ENCODE data around the gene NELFE.

DNA sequence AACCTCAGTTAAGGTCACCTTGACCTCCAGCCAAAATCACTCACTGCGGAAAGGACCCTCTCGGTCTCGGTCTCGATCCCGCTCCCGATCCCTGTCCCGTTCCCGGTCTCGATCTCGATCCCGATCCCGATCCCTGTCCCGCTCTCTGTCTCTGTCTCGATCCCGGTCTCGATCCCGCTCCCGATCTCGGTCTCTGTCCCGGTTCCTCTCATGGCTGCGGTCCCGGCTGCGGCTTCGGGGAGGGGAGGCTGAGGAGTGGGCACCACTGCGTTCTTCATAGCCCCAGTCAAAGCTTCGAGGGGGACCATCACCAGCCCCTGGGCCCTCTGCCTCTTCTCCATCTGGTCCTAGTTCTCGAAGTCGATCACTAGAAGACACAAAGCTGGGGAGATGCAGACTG is 4.3 kb downstream of the NELFE start:
- TF ChIP-seq, protein P1, sequence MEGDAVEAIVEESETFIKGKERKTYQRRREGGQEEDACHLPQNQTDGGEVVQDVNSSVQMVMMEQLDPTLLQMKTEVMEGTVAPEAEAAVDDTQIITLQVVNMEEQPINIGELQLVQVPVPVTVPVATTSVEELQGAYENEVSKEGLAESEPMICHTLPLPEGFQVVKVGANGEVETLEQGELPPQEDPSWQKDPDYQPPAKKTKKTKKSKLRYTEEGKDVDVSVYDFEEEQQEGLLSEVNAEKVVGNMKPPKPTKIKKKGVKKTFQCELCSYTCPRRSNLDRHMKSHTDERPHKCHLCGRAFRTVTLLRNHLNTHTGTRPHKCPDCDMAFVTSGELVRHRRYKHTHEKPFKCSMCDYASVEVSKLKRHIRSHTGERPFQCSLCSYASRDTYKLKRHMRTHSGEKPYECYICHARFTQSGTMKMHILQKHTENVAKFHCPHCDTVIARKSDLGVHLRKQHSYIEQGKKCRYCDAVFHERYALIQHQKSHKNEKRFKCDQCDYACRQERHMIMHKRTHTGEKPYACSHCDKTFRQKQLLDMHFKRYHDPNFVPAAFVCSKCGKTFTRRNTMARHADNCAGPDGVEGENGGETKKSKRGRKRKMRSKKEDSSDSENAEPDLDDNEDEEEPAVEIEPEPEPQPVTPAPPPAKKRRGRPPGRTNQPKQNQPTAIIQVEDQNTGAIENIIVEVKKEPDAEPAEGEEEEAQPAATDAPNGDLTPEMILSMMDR (IDR thresholded peaks at IDR 0.05), result no peak
- no peak for TF ChIP-seq POLR2A (IDR thresholded peaks at IDR 0.05)
